ENCODE results near the gene ZNF827.

DNA sequence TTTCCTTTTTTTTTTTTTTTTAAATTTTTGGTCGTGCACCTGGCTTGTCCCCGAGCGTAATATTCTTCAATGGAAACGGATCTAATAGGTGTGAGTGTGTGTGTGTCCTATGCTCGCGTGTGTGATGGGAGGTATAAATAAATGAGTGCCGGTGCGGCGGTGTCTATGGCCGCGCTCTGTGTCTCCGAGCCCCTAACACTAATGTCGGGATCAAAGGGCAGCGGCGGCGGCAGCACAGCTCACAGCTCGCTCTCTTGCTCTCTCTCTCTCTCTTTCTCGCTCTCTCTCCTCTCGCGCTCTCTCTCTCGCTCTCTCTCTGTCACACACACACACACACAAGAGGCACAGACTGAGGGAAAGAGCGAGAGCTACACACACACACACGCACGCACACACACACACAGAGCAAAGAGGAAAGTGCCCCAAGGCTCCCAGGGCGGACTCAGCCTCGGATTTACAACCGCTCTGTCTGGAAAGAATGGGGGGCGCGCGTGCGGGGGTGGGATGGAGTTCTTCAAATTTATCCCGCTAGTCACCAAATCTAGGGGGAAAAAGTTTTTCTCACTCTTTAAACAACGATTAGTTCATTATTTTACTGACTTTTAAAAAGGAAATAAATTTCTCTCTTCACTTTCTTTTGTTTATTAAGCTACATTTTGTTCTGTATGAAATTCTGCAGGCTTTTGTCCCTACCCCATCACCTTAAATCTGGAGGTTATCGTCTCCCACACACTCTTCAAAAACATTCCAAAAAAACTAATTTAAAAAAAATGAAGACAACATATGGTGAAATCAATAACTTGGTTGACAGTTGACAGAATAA is at the start of gene ZNF827:
- TF ChIP-seq, protein P1, sequence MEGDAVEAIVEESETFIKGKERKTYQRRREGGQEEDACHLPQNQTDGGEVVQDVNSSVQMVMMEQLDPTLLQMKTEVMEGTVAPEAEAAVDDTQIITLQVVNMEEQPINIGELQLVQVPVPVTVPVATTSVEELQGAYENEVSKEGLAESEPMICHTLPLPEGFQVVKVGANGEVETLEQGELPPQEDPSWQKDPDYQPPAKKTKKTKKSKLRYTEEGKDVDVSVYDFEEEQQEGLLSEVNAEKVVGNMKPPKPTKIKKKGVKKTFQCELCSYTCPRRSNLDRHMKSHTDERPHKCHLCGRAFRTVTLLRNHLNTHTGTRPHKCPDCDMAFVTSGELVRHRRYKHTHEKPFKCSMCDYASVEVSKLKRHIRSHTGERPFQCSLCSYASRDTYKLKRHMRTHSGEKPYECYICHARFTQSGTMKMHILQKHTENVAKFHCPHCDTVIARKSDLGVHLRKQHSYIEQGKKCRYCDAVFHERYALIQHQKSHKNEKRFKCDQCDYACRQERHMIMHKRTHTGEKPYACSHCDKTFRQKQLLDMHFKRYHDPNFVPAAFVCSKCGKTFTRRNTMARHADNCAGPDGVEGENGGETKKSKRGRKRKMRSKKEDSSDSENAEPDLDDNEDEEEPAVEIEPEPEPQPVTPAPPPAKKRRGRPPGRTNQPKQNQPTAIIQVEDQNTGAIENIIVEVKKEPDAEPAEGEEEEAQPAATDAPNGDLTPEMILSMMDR (IDR thresholded peaks at IDR 0.05), result peak in 2 of 3 donors; percentile 25 to 36
- TF ChIP-seq POLR2AphosphoS5 (IDR thresholded peaks at IDR 0.05), result peak in 2 of 3 donors; percentile 13 to 35
